DOHH2 (cell line): ENCODE results near the gene ADAMTS2.

Experiments
- H3F3A ChIP-seq: fragments of 200-600 bp; sonication (generic), shearing (Covaris generic); 2 replicates; pipeline ENCODE4 v1.6.0; 2016; ENCODE audit warnings: antibody characterized with exemption, mild to moderate bottlenecking; ENCODE audit not compliant: control insufficient read depth, insufficient read depth
- H3K27ac ChIP-seq: fragments of 200-600 bp; sonication (generic); 2 replicates; pipeline ENCODE4 v1.5.1; 2014; ENCODE audit warnings: low read depth, mild to moderate bottlenecking, low read length, moderate library complexity
- H3K27me3 ChIP-seq: fragments of 200-600 bp; sonication (generic); 2 replicates; pipeline ENCODE4 v1.6.1; 2014; ENCODE audit warnings: mild to moderate bottlenecking, low read length, mixed read lengths; ENCODE audit not compliant: control insufficient read depth
- H3K36me3 ChIP-seq: fragments of 200-600 bp; sonication (generic); 2 replicates; pipeline ENCODE4 v1.6.1; 2014; ENCODE audit warnings: mild to moderate bottlenecking, low read length, moderate library complexity, mixed read lengths; ENCODE audit not compliant: control insufficient read depth
- H3K4me1 ChIP-seq: fragments of 200-600 bp; sonication (generic); 2 replicates; pipeline ENCODE4 v1.6.1; 2014; ENCODE audit warnings: mild to moderate bottlenecking, low read length, mixed read lengths; ENCODE audit not compliant: control insufficient read depth
- H3K4me2 ChIP-seq: fragments of 200-600 bp; sonication (generic); 2 replicates; pipeline ENCODE4 v1.6.0; 2014; ENCODE audit warnings: mild to moderate bottlenecking, low read length, moderate library complexity
- H3K4me3 ChIP-seq: fragments of 200-600 bp; sonication (generic); 2 replicates; pipeline ENCODE4 v1.5.1; 2014; ENCODE audit warnings: mild to moderate bottlenecking, low read length, mixed read lengths
- H3K79me2 ChIP-seq: fragments of 200-600 bp; sonication (generic); 2 replicates; pipeline ENCODE4 v1.6.1; 2014; ENCODE audit warnings: mild to moderate bottlenecking, low read length, mixed read lengths; ENCODE audit not compliant: control insufficient read depth
- H3K9me2 ChIP-seq: fragments of 200-600 bp; sonication (generic); replicated peaks from 2 replicates; pipeline ENCODE4 v1.6.1; 2014; ENCODE audit warnings: mild to moderate bottlenecking, low read length, mixed read lengths; ENCODE audit not compliant: control insufficient read depth
- H3K9me3 ChIP-seq: fragments of 200-600 bp; sonication (generic); 2 replicates; pipeline ENCODE4 v1.6.1; 2014; ENCODE audit warnings: antibody characterized with exemption, low read length, mixed read lengths; ENCODE audit not compliant: control insufficient read depth, insufficient read depth
- H4K20me1 ChIP-seq: fragments of 200-600 bp; sonication (generic); 2 replicates; pipeline ENCODE4 v1.6.0; 2014; ENCODE audit warnings: low read depth, mild to moderate bottlenecking, antibody characterized with exemption, low read length, moderate library complexity; ENCODE audit not compliant: control insufficient read depth, insufficient read depth
- EZH2phosphoT487 ChIP-seq: fragments of 200-600 bp; sonication (generic); IDR thresholded peaks from 2 replicates; pipeline ENCODE4 v1.6.1; 2017; ENCODE audit warnings: borderline replicate concordance, mild to moderate bottlenecking, antibody characterized with exemption, low read length, moderate library complexity, mixed read lengths
- TF ChIP-seq, protein P1 (sequence below): fragments of 200-600 bp; sonication (generic); IDR thresholded peaks from one replicate; pipeline ENCODE4 v1.5.1; 2014; ENCODE audit warnings: antibody characterized with exemption, mild to moderate bottlenecking, low read depth, low read length; ENCODE audit not compliant: poor library complexity, severe bottlenecking

Gene ADAMTS2

DNA sequence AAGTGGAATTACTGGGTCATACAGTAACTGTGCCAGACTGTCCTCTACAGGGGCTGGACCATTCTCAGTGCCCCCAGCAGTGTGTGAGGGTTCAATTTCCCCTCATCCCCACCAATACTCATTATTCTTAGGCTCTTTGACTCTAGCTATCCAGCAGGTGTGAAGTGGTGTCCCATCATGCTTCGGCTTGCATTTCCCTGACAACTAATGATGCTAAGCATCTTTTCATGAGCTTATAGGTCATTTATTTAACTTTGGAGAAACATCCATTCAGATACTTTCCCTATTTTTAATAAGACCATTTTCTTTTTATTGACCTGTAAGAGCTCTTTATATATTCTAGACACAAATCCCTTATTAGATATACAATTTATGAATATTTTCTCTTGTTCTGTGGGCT lies 63.6 kb downstream of the ADAMTS2 start:
- H3F3A ChIP-seq, result no peaks in the 10 kb centered on the region
- no peak overlapping the region for H3K27ac ChIP-seq
- H3K9me2 ChIP-seq, result no peaks in the 10 kb centered on the region
- no peaks in the 10 kb centered on the region for H4K20me1 ChIP-seq
- H3K4me3 ChIP-seq, result no peak overlapping the region
- no peaks in the 10 kb centered on the region for H3K4me1 ChIP-seq
- no peaks in the 10 kb centered on the region for H3K9me3 ChIP-seq
- no peaks in the 10 kb centered on the region for H3K79me2 ChIP-seq
- no peaks in the 10 kb centered on the region for H3K36me3 ChIP-seq
- no peaks in the 10 kb centered on the region for H3K27me3 ChIP-seq
- no peak for TF ChIP-seq EZH2phosphoT487
- TF ChIP-seq, protein P1, sequence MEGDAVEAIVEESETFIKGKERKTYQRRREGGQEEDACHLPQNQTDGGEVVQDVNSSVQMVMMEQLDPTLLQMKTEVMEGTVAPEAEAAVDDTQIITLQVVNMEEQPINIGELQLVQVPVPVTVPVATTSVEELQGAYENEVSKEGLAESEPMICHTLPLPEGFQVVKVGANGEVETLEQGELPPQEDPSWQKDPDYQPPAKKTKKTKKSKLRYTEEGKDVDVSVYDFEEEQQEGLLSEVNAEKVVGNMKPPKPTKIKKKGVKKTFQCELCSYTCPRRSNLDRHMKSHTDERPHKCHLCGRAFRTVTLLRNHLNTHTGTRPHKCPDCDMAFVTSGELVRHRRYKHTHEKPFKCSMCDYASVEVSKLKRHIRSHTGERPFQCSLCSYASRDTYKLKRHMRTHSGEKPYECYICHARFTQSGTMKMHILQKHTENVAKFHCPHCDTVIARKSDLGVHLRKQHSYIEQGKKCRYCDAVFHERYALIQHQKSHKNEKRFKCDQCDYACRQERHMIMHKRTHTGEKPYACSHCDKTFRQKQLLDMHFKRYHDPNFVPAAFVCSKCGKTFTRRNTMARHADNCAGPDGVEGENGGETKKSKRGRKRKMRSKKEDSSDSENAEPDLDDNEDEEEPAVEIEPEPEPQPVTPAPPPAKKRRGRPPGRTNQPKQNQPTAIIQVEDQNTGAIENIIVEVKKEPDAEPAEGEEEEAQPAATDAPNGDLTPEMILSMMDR, result no peak
- no peak overlapping the region for H3K4me2 ChIP-seq

DNA sequence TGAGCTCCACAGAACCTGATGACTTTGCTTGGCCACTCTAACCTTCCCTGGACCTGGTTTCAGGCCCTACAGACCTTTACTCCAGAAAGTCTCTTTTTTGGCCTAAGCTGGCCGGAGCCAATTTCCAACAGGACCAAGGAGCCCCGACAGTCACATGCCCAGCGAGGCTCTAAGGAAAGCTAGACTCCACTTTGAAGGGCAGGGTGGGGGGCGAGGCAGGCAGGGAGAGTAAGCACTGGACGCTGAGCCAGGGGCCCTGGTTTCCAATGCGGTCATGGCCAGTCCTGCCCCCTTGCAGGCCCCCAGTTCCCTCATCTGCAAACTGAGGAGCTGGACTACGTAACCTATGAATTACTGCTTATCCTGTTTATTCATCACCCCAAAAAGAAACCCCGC lies 65.2 kb downstream of the ADAMTS2 start:
- H3K36me3 ChIP-seq, result no peaks in the 10 kb centered on the region
- no peak overlapping the region for H3K4me2 ChIP-seq
- H4K20me1 ChIP-seq, result no peaks in the 10 kb centered on the region
- no peak for TF ChIP-seq EZH2phosphoT487
- TF ChIP-seq, protein P1, result no peak
- H3K27ac ChIP-seq, result no peak overlapping the region
- H3K79me2 ChIP-seq, result no peaks in the 10 kb centered on the region
- no peaks in the 10 kb centered on the region for H3K9me3 ChIP-seq
- no peaks in the 10 kb centered on the region for H3K4me1 ChIP-seq
- no peaks in the 10 kb centered on the region for H3F3A ChIP-seq
- no peaks in the 10 kb centered on the region for H3K27me3 ChIP-seq
- H3K4me3 ChIP-seq, result no peak overlapping the region
- no peaks in the 10 kb centered on the region for H3K9me2 ChIP-seq

DNA sequence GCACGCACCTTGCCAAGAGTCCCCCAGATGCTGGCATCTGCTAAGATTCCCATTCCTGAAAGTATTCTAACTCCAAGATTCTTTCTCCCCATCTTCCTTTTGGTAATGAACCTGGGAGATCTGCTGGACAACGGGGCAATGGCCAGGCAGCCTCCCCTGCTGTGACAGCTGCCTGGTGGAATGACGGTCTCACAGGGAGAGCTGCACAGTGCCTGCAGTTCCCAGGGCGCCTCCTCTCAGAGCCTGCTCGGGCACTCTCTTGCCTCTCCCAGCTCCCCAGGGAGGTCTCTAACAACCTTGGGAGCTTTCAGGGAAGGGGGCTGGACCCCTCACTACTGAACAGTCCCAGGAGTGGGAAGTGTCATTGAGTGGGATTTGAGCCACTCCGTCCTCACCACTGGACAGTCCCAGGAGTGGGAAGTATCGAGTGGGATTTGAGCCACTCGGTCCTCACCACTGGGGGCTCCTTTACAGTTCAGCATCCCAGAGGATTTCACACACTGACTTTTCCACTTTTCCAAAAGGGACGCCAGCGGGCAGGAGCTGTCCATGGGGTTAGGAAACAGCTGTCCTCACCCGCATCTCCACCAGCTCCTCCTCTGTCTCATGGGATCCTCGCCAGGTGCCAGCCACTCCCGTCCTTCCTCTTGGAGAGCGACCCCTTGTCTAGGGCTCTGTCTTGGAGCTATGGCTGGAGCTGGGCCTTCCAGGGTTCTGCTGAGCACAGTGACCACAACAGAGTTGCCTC lies 65.7 kb downstream of the ADAMTS2 start:
- Histone ChIP-seq H3K4me2 (no peak overlapping the region), H3K9me3 (no peaks in the 10 kb centered on the region), H4K20me1 (no peaks in the 10 kb centered on the region), H3K79me2 (no peaks in the 10 kb centered on the region), H3K36me3 (no peaks in the 10 kb centered on the region), H3K27ac (no peak overlapping the region), H3K4me1 (no peaks in the 10 kb centered on the region), H3K9me2 (no peaks in the 10 kb centered on the region), H3K4me3 (no peak overlapping the region), H3F3A (no peaks in the 10 kb centered on the region), H3K27me3 (no peaks in the 10 kb centered on the region)
- TF ChIP-seq, protein P1, result no peak
- no peak for TF ChIP-seq EZH2phosphoT487
